Iris pigment epithelial cell (primary cell): ENCODE results near the gene ALDH3A2.

Source experiments
- DNase-seq: peaks from one replicate; pipeline ENCODE4 v3.0.0-alpha.2; 2011; ENCODE audit warnings: low read depth

Gene ALDH3A2

DNA sequence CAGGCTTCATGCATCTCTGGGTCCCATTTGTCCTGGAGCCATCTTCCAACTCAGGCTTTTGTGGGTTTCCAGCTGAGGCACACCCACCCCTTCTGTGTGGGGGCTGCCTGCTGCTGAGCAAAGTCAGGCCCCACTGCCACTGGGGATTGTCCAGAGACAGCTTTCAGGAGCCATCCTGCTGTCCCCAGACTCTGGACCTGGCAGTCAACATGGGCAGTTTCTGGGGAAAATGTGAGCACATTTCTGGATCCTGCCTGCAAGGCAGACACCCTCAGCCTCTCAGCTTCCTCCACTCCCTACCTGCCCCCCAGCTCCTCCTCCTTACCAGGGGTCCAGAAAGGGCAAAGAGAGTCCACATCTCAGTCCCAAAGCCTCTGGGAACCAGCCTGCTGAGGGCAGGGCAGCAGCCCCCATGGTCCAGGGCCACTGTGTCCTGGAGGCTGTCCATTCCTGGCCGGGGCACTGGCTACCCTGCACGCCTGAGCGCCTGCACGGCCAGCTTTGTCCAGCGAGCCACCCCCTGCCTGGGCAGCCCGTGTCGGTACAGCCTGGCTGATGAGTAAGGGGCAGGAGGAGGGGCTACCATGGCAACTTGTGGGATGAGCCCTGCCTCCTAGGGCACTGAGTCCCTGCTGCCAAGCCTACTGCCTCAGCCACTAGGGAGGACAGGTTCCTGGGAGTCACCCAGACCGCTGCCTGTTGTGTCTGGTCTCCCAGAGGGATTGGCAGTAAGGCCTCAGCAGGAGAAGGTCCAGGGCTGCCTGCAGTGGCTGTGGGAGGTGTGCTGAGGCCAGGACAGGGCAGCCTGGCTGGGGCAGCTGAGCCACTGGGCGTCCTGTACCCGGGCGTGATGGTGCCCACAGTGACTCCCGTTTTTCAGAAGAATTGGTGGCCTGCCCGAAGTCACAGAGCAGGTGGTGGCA lies 67.8 kb downstream of the ALDH3A2 start, which contains the start of gene SLC47A2:
SLC47A2 (minus strand) TSS at position 477 of the 923 bp plus-strand sequence; CDS start at position 448, 29 bp downstream.
- no peak for DNase-seq

DNA sequence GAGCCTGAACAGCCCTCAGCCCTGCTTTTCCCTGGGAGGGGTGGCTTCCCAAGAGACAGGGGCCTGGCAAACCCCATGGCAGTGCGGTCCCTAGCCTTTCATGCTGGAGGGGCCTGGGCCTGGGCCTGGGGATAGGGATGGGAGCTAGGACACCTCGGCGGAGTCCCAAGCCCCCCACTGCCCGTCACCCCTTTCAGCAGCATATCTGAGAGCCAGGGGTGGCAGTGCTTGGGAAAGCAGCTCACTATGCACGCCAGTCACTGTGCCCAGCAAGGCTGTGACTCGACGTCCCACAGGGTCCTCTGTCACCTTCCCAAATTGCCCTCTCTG lies 68.4 kb downstream of the ALDH3A2 start:
- no peak for DNase-seq

GRCh38 chr17:19717411-19717908 lies 68.9 kb downstream of the ALDH3A2 start:
- no peak for DNase-seq

- no peak for DNase-seq
These were observed 69.6 kb downstream of the ALDH3A2 start for GRCh38 chr17:19718041-19718612.

DNA sequence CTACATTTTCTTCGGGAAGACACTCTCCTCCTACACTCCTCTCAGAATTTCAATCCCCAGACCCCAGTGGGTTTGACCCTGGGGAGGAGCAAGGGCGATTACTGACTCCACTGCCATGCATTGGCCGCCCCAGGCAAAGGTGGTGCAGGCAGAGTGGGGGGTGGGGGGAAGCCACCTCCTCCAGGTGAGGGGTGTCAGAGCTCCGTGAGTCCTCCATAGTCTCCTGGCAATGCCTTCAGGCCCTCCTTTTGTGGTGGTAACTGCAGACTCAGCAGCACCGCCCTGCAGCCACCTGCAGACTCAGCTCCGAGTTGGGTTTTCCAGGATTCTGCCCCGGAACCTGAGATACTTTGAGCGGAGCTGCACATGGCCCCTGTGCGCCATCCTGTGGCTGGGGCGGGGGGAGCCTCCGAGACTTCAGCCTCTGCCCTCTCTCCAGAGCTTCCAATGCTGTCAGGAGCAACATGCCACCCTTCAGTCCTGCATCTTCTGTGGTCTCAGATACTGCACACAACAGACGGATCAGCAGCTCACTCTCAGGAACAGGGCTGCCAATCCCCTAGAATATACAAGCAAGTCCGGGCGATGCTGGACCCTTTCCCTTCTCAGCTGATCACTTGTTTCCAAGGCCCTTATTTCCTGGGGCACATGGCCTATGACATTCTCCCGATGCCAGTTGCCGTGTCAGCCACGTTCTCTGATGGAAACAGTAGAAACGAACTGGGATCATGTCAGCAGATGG lies 70.2 kb downstream of the ALDH3A2 start:
- no peak for DNase-seq

GRCh38 chr17:19719355-19720209 lies 71.0 kb downstream of the ALDH3A2 start:
- no peak for DNase-seq

DNA sequence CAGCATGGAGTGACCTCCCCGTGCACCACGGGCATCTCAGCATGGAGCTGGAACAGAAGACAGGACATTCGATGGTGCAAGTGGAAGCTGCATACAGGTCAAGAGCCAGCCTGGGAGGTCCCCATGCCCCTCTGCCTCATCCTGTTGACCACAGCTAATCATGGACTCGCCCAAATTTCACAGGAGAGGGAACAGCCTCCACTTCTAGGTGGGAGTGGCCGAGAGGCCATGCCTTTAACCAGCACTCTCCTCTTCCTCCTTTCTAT lies 71.6 kb downstream of the ALDH3A2 start:
- DNase-seq, result no peak

- DNase-seq, result no peak
These were observed 72.3 kb downstream of the ALDH3A2 start for GRCh38 chr17:19720631-19721426.

DNA sequence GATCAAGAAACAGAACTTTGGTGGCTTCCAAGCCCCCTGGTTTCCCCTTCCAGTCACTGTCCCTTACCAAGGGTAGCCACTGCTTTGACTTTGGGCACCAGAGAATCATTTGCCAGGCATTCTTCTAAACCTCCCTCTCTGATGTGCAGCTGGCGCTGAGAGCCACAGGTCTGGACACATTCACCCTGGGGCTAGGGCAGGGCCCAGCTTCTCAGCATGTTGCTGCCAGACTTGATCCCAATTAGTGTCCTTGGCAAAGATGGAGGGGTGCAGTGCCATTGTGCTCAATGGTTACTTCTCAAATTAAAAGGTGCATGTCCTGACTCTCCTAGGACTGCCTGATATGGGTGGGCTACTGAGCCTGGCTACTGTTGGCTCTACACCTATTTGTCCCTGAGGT lies 75.4 kb downstream of the ALDH3A2 start:
- no peak for DNase-seq

DNA sequence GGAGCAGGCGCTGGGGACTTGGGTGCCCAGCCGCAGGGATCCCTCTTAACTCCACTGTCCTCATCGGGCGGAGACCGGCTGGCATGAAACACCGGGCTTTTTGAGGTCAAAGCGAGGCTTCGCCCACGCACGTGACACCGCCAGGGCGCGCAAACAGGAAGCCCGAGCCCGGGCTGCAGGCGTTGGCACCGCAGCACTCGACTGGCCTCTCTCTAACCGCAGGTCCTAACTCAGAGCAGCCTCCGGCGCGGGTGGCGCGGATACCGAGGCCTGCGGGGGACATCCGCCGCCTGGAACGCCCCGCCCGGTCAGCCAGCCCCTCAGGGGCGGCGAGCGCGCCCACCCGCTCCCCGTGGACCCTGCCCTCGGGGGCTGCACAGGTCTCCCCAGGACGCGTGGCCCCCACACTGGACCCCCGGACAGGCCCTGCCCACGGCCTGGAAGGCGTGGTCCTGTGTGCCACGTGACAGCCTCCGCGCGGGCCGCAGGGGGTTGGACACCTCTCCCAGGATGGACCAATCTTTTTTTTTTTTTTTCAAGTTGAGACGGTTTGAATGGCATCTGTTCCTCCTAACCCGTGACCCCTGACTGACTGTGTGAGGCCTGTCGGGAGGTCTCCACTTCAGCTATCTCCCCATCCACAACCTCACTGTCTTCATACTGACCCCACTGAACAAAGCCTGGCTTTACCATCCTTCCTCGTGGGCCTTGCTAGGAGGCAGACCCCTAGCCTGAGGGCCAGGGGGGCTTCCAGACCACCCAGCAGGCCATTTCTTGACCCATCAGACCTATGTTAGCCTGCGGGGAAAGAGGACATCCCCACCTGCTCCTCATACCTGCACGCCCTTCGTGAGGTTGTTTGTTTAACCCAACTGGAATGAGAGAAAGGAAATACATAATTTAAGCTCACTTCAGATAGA lies 76.2 kb downstream of the ALDH3A2 start:
- DNase-seq, result no peak

DNA sequence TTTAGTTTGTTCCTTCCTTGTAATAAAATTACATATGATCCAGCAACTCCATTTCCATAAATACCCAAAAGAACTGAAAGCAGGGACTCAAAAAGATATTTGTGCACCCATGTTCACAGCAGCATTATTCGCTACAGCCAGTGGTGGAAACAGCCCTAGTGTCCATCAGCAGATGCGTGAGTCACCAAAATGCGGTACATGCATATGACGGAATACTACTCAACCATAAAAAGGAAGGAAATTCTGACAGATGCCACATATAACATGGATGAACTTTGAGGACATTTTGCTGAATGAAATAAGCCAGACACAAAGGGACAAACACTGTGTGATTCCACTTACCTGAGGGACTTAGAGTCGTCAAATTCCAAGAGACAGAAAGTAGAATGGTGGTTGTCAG lies 76.9 kb downstream of the ALDH3A2 start:
- DNase-seq, result no peak

DNA sequence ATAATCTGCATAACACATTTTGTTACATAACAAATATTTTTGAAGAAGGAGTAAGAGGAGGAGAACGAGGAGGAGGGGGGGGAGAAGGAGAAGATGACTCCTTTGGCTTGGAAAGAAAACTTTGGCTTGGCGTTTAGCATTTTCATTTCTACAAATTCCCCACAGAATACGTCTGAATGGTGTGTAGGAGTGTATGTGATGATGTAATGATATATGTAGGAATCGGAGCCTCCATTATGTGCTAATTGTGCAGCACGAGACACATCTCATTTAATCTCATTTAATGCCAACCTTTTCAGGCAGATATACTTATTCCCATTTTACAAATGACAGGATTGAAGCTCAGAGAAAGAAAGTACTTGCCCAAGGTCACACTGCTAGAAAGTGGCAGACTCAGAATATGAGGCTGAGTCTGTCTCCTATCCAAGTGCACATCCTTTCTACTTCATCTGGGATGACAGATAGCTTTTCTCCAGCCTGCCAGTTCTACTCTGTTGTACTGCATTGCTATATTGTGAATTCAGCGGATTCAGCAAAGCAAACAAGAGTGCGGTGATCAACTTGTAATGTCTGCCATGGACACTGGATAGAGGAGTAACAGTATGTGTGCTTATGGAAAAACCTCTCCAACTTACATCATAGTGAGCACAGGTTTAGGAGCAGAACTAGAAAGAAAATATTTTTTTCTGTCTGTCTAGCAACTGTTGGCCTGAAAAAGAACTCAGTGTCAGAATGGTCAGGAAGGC lies 78.3 kb downstream of the ALDH3A2 start:
- no peak for DNase-seq
